ENCODE results near the gene ADAMTS9. TPM values are rescaled to one million over a fixed set of nuclear protein-coding genes. Genes with fewer than 3 reads are reported as not detected.

The ADAMTS9 gene
- polyA plus RNA-seq, 2 of the 4 experiments (the other 2 are of a cell fraction) = 0.34 to 1.1 TPM

DNA sequence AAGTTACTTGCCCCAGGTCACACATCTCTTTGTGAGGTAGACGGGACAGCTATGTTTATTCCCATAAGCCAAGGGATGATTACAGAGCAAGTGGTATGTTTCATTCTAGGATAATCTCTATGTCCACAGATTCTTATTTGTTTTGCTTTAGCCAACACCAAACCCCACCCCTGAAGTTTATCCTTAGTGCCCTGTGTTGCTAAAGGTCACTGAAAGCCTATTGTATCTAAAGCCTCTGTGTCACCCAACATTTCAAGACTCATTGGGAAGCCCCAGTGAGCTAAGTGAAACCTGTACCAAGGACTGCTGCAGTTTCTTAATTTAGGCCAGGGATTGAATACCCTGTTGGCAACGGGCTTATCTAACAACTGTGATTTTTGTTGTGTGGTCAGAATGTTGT is 135.6 kb downstream of the ADAMTS9 start:
- WGBS (ENCODE audit: missing lambda C conversion rate) = 6% methylated on average over 2 of the region's 2 CpGs
- DNase-seq (ENCODE audit: low read depth in 1 of 2, low spot score in 1 of 2) (peak in 1 of 2 experiments; percentile 38), ATAC-seq (peak; percentile 19 to 64; a peak in 3 of 6 replicates), FAIRE-seq (no peak)
- H3K4me3 ChIP-seq = no peak overlapping the region
- no peaks in the 10 kb centered on the region for H3K4me1 ChIP-seq
- no peaks in the 10 kb centered on the region for H3K9me3 ChIP-seq
- TF ChIP-seq, protein P1, sequence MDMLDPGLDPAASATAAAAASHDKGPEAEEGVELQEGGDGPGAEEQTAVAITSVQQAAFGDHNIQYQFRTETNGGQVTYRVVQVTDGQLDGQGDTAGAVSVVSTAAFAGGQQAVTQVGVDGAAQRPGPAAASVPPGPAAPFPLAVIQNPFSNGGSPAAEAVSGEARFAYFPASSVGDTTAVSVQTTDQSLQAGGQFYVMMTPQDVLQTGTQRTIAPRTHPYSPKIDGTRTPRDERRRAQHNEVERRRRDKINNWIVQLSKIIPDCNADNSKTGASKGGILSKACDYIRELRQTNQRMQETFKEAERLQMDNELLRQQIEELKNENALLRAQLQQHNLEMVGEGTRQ (IDR thresholded peaks at IDR 0.05) = no peak
- TF ChIP-seq ZSCAN20 (CRISPR knock-in tag; IDR thresholded peaks at IDR 0.05) (no peak), KDM1A (IDR thresholded peaks at IDR 0.05; ENCODE audit: low read depth) (no peak), RCOR1 (IDR thresholded peaks at IDR 0.05; ENCODE audit: low read depth, low read length) (no peak), TFCP2L1 (CRISPR knock-in tag; IDR thresholded peaks at IDR 0.05) (no peak), NPAS2 (CRISPR knock-in tag; IDR thresholded peaks at IDR 0.05; ENCODE audit: borderline replicate concordance) (no peak), SMC3 (IDR thresholded peaks at IDR 0.05) (no peak), POLR2A (IDR thresholded peaks at IDR 0.05; ENCODE audit: low read length) (no peak), EP300 (IDR thresholded peaks at IDR 0.05) (no peak), NFE2L2 (conservative IDR thresholded peaks at IDR 0.05; ENCODE audit: low read length) (no peak), BHLHE40 (IDR thresholded peaks at IDR 0.05; ENCODE audit: low read depth, low read length) (no peak), MAFK (IDR thresholded peaks at IDR 0.05; ENCODE audit: partially characterized antibody) (no peak), NR3C1 (IDR thresholded peaks at IDR 0.05) (no peak), HDAC2 (IDR thresholded peaks at IDR 0.05) (no peak), FOSB (CRISPR knock-in tag; IDR thresholded peaks at IDR 0.05) (no peak), EHMT2 (IDR thresholded peaks at IDR 0.05; ENCODE audit: low read depth) (no peak)
- TF ChIP-seq, protein P2, sequence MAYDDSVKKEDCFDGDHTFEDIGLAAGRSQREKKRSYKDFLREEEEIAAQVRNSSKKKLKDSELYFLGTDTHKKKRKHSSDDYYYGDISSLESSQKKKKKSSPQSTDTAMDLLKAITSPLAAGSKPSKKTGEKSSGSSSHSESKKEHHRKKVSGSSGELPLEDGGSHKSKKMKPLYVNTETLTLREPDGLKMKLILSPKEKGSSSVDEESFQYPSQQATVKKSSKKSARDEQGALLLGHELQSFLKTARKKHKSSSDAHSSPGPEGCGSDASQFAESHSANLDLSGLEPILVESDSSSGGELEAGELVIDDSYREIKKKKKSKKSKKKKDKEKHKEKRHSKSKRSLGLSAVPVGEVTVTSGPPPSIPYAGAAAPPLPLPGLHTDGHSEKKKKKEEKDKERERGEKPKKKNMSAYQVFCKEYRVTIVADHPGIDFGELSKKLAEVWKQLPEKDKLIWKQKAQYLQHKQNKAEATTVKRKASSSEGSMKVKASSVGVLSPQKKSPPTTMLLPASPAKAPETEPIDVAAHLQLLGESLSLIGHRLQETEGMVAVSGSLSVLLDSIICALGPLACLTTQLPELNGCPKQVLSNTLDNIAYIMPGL (CRISPR knock-in tag; IDR thresholded peaks at IDR 0.05; ENCODE audit: borderline replicate concordance) = no peak
- ChIA-PET POLR2A (no interaction called here), CTCF (interaction anchor here (0.8 to 3.7 kb wide), 2 partner anchors 19 to 1199 kb away, joined by 3 to 17 read pairs; no protein-coding TSS in a partner anchor)
- peak overlapping the region; percentile 23; the same call in 1 of the 3 replicates for H3K4me2 ChIP-seq
- H3K27ac ChIP-seq = no peak overlapping the region

DNA sequence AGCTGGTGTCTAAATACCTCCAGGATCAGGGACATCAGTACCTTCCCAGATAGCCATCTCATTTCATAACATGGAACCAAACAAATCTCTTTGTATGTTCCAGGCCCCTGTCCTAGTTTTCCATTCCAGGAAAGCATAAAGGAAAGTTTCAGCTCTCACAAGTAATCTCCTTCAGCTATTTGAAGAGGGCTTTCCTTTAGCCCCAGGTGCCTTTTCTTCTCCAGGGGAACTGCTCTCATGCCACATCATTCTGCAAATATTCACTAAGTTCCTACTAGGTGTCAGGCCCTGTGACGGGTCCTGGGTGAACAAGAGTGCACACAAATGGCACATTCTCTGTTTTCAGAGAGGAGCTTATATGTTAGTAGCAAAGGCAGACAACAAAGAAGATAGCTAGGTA is 136.1 kb downstream of the ADAMTS9 start:
- TF ChIP-seq KDM1A (IDR thresholded peaks at IDR 0.05; ENCODE audit: low read depth) (no peak), HDAC2 (IDR thresholded peaks at IDR 0.05) (no peak), RAD21 (conservative IDR thresholded peaks at IDR 0.05 in 1 of 2, IDR thresholded peaks at IDR 0.05 in 1 of 2) (no peak), FOSL2 (IDR thresholded peaks at IDR 0.05) (no peak), FOSL2 (CRISPR knock-in tag; IDR thresholded peaks at IDR 0.05) (no peak), CHD2 (IDR thresholded peaks at IDR 0.05; ENCODE audit: low read length, partially characterized antibody) (no peak), POLR2A (IDR thresholded peaks at IDR 0.05; ENCODE audit: low read length) (no peak), NPAS2 (CRISPR knock-in tag; IDR thresholded peaks at IDR 0.05; ENCODE audit: borderline replicate concordance) (no peak), PHF8 (IDR thresholded peaks at IDR 0.05; ENCODE audit: borderline replicate concordance, low read depth) (no peak), HOXA7 (CRISPR knock-in tag; IDR thresholded peaks at IDR 0.05) (no peak), CHD4 (IDR thresholded peaks at IDR 0.05; ENCODE audit: borderline replicate concordance) (no peak), JUNB (IDR thresholded peaks at IDR 0.05) (no peak), ESRRA (IDR thresholded peaks at IDR 0.05; ENCODE audit: borderline replicate concordance, low read length) (no peak), CEBPB (IDR thresholded peaks at IDR 0.05) (no peak), JUN (IDR thresholded peaks at IDR 0.05) (no peak), FOXS1 (CRISPR knock-in tag; IDR thresholded peaks at IDR 0.05) (no peak), POLR2AphosphoS2 (conservative IDR thresholded peaks at IDR 0.05; ENCODE audit: low read length) (no peak), CBX8 (IDR thresholded peaks at IDR 0.05) (no peak)
- TF ChIP-seq, protein P3, sequence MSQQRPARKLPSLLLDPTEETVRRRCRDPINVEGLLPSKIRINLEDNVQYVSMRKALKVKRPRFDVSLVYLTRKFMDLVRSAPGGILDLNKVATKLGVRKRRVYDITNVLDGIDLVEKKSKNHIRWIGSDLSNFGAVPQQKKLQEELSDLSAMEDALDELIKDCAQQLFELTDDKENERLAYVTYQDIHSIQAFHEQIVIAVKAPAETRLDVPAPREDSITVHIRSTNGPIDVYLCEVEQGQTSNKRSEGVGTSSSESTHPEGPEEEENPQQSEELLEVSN (IDR thresholded peaks at IDR 0.05; ENCODE audit: borderline replicate concordance, low read depth) = no peak
- TF ChIP-seq, protein P4, sequence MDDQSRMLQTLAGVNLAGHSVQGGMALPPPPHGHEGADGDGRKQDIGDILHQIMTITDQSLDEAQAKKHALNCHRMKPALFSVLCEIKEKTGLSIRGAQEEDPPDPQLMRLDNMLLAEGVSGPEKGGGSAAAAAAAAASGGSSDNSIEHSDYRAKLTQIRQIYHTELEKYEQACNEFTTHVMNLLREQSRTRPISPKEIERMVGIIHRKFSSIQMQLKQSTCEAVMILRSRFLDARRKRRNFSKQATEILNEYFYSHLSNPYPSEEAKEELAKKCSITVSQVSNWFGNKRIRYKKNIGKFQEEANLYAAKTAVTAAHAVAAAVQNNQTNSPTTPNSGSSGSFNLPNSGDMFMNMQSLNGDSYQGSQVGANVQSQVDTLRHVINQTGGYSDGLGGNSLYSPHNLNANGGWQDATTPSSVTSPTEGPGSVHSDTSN (IDR thresholded peaks at IDR 0.05) = no peak
- TF ChIP-seq, protein P5, sequence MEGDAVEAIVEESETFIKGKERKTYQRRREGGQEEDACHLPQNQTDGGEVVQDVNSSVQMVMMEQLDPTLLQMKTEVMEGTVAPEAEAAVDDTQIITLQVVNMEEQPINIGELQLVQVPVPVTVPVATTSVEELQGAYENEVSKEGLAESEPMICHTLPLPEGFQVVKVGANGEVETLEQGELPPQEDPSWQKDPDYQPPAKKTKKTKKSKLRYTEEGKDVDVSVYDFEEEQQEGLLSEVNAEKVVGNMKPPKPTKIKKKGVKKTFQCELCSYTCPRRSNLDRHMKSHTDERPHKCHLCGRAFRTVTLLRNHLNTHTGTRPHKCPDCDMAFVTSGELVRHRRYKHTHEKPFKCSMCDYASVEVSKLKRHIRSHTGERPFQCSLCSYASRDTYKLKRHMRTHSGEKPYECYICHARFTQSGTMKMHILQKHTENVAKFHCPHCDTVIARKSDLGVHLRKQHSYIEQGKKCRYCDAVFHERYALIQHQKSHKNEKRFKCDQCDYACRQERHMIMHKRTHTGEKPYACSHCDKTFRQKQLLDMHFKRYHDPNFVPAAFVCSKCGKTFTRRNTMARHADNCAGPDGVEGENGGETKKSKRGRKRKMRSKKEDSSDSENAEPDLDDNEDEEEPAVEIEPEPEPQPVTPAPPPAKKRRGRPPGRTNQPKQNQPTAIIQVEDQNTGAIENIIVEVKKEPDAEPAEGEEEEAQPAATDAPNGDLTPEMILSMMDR (IDR thresholded peaks at IDR 0.05) = no peak
- WGBS (ENCODE audit: missing lambda C conversion rate) = 10% methylated on average over 1 of the region's 1 CpG
- DNase-seq (ENCODE audit: low read depth in 1 of 2, low spot score in 1 of 2) = peak in 1 of 2 experiments; percentile 17
- Histone ChIP-seq H3K4me2 (peak overlapping the region; percentile 23; the same call in 1 of the 3 replicates), H3K9me3 (no peaks in the 10 kb centered on the region), H3K4me1 (no peaks in the 10 kb centered on the region), H3K27ac (no peak overlapping the region), H3K4me3 (no peak overlapping the region)
- ChIA-PET POLR2A (no interaction called here), CTCF (interaction anchor here (3.7 kb wide), 1 partner anchor 18 kb away, joined by 17 read pairs; no protein-coding TSS in a partner anchor)
- no peak for FAIRE-seq
- peak; percentile 19; a peak in 4 of 6 replicates for ATAC-seq
